ENCODE measurements around the gene RGS3.

The RGS3 gene

DNA sequence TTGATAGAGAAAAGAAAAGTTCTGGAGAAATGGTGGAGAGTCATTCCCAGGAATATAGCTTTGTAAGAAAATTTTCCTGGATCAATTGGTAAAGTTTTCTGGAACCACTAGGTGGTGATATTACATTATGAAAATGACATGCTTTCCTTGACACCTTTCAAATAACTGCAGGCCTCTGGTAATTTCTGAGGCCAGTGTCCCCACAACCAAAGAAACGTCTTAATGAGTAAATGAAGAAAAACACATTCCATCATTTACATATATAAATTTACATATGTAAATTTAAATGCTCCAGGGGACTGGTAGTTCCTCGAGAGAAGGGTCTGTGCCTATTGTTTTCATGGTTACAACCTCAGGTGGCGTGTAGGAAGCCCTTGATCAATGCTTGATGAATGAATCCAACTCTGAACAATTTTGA, 17.2 kb upstream of the RGS3 start:
- TF ChIP-seq GLIS3 (CRISPR knock-in tag; IDR thresholded peaks at IDR 0.05) (no peak), TOX (CRISPR knock-in tag; IDR thresholded peaks at IDR 0.05; ENCODE audit: borderline replicate concordance) (no peak)
- TF ChIP-seq, protein P1, sequence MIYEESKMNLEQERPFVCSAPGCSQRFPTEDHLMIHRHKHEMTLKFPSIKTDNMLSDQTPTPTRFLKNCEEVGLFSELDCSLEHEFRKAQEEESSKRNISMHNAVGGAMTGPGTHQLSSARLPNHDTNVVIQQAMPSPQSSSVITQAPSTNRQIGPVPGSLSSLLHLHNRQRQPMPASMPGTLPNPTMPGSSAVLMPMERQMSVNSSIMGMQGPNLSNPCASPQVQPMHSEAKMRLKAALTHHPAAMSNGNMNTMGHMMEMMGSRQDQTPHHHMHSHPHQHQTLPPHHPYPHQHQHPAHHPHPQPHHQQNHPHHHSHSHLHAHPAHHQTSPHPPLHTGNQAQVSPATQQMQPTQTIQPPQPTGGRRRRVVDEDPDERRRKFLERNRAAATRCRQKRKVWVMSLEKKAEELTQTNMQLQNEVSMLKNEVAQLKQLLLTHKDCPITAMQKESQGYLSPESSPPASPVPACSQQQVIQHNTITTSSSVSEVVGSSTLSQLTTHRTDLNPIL (CRISPR knock-in tag; IDR thresholded peaks at IDR 0.05; ENCODE audit: low read depth): no peak
- peak; percentile 63 for ATAC-seq

DNA sequence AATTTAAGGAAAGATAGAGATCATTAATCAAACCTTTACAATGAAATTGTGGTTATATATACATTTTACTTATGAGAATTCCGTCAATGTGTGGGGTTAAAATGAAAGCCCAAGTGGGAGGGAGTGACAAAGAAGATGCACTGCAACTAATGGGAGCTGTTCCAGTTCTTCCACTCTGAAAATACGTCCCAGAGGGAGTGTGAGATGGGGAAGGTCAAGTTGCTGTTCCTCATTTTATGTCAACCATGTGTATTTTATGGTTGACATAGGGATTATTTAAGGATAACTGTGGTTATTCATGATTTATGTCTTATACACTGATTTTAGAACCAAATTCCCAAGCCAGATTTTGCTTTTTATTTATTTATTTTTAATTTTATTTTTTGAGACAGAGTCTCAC, 14.2 kb upstream of the RGS3 start:
- no peak for ATAC-seq
- no peak for TF ChIP-seq SNAI2 (CRISPR knock-in tag; IDR thresholded peaks at IDR 0.05)
- no peak for TF ChIP-seq OSR1 (CRISPR knock-in tag; IDR thresholded peaks at IDR 0.05)
- TF ChIP-seq, protein P2, sequence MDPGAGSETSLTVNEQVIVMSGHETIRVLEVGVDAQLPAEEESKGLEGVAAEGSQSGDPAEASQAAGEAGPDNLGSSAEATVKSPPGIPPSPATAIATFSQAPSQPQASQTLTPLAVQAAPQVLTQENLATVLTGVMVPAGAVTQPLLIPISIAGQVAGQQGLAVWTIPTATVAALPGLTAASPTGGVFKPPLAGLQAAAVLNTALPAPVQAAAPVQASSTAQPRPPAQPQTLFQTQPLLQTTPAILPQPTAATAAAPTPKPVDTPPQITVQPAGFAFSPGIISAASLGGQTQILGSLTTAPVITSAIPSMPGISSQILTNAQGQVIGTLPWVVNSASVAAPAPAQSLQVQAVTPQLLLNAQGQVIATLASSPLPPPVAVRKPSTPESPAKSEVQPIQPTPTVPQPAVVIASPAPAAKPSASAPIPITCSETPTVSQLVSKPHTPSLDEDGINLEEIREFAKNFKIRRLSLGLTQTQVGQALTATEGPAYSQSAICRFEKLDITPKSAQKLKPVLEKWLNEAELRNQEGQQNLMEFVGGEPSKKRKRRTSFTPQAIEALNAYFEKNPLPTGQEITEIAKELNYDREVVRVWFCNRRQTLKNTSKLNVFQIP (CRISPR knock-in tag; IDR thresholded peaks at IDR 0.05; ENCODE audit: borderline replicate concordance, low read depth): no peak
- TF ChIP-seq BACH2 (CRISPR knock-in tag; IDR thresholded peaks at IDR 0.05; ENCODE audit: borderline replicate concordance): no peak
- no peak for TF ChIP-seq TOX (CRISPR knock-in tag; IDR thresholded peaks at IDR 0.05; ENCODE audit: borderline replicate concordance)
- TF ChIP-seq, protein P3, sequence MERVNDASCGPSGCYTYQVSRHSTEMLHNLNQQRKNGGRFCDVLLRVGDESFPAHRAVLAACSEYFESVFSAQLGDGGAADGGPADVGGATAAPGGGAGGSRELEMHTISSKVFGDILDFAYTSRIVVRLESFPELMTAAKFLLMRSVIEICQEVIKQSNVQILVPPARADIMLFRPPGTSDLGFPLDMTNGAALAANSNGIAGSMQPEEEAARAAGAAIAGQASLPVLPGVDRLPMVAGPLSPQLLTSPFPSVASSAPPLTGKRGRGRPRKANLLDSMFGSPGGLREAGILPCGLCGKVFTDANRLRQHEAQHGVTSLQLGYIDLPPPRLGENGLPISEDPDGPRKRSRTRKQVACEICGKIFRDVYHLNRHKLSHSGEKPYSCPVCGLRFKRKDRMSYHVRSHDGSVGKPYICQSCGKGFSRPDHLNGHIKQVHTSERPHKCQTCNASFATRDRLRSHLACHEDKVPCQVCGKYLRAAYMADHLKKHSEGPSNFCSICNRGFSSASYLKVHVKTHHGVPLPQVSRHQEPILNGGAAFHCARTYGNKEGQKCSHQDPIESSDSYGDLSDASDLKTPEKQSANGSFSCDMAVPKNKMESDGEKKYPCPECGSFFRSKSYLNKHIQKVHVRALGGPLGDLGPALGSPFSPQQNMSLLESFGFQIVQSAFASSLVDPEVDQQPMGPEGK (CRISPR knock-in tag; IDR thresholded peaks at IDR 0.05; ENCODE audit: borderline replicate concordance): no peak
- TF ChIP-seq CSDC2 (CRISPR knock-in tag; IDR thresholded peaks at IDR 0.05): no peak
- no peak for TF ChIP-seq RARB (CRISPR knock-in tag; IDR thresholded peaks at IDR 0.05)
- no peak for TF ChIP-seq PPARA (CRISPR knock-in tag; IDR thresholded peaks at IDR 0.05; ENCODE audit: borderline replicate concordance)
- no peak for TF ChIP-seq ZNF565 (CRISPR knock-in tag; conservative IDR thresholded peaks at IDR 0.05; ENCODE audit: low read depth)
- no peak for TF ChIP-seq TCF4 (CRISPR knock-in tag; IDR thresholded peaks at IDR 0.05; ENCODE audit: borderline replicate concordance)

DNA sequence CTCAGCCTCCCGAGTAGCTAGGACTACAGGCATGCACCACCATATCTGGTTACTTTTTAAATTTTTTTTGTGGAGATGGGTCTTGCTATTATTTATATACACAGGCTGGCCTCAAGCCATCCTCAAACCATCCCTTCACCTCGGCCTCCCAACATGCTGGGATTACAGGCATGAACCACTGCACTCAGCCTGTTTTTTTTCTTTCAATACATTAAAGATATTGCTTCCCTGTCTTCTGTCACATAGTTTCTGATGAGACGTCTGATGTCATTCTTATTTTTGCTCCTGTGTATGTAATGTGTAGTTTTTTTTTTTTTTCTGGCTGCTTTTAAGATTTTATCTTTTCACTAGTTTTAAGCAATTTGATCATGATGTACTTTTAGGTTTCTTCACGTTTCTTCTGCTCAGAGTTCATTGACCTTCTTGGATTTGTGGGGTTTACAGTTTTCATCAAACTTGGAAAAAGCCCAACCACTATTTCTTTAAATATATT, 11.4 kb upstream of the RGS3 start:
- ATAC-seq: no peak
- TF ChIP-seq SNAI2 (CRISPR knock-in tag; IDR thresholded peaks at IDR 0.05) (no peak), ISL1 (CRISPR knock-in tag; IDR thresholded peaks at IDR 0.05) (peak; percentile 22)

DNA sequence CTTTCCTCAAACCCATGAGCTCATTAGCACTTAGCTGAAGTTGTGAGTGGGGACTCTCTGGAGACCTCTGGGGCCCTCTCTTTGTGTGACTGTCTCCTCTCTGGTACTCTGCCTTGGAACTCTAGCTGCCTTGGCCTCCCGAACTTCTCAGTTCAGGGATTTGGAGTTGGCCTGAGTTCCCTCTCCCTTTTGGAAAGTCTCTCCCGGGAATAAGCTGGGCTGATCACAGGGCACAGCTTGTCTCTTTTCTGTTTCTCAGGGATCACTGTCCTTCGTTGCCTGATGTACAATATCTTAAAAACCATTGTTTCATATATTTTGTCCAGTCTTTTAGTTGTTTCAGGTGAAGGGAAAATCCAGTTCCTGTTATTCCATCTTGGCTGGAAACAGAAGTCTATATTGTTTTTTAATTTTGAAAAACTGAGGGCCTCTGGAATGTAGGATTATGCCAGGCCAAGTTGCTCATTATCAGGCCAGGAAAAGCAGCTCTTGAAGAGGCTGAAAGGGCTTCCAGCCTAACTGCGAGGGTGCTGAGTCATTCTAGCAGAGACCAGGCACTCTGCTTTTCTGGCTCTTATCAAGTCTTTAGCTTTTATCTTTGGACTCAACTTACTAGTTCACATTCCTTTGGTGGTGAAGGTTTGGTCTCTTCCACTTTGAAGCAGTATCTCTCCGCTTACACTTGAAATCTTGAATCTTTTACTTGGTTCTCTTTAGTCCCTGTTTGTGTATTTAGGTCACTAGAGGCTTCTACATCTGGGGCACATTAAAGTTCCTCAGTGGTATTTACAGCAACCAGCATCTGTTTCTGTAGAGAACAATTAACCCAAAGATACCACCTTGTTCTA, 8.4 kb upstream of the RGS3 start:
- peak; percentile 16 for TF ChIP-seq CSDC2 (CRISPR knock-in tag; IDR thresholded peaks at IDR 0.05)
- TF ChIP-seq, protein P2 (CRISPR knock-in tag; IDR thresholded peaks at IDR 0.05; ENCODE audit: borderline replicate concordance, low read depth): no peak
- TF ChIP-seq ZNF70 (CRISPR knock-in tag; IDR thresholded peaks at IDR 0.05): no peak
- 0 out of 2 replicates have a peak, but pooled peaks have one; percentile 45 for TF ChIP-seq GLIS3 (CRISPR knock-in tag; IDR thresholded peaks at IDR 0.05)
- TF ChIP-seq, protein P4, sequence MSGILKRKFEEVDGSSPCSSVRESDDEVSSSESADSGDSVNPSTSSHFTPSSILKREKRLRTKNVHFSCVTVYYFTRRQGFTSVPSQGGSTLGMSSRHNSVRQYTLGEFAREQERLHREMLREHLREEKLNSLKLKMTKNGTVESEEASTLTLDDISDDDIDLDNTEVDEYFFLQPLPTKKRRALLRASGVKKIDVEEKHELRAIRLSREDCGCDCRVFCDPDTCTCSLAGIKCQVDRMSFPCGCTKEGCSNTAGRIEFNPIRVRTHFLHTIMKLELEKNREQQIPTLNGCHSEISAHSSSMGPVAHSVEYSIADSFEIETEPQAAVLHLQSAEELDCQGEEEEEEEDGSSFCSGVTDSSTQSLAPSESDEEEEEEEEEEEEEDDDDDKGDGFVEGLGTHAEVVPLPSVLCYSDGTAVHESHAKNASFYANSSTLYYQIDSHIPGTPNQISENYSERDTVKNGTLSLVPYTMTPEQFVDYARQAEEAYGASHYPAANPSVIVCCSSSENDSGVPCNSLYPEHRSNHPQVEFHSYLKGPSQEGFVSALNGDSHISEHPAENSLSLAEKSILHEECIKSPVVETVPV (CRISPR knock-in tag; IDR thresholded peaks at IDR 0.05): no peak
- peak; percentile 85 for TF ChIP-seq ISL1 (CRISPR knock-in tag; IDR thresholded peaks at IDR 0.05)
- peak; percentile 54; the same call in 1 of the 2 replicates for TF ChIP-seq TCF4 (CRISPR knock-in tag; IDR thresholded peaks at IDR 0.05; ENCODE audit: borderline replicate concordance)
- peak; percentile 96 for ATAC-seq
